ENCODE data around the gene ZCCHC24.

ZCCHC24 gene

DNA sequence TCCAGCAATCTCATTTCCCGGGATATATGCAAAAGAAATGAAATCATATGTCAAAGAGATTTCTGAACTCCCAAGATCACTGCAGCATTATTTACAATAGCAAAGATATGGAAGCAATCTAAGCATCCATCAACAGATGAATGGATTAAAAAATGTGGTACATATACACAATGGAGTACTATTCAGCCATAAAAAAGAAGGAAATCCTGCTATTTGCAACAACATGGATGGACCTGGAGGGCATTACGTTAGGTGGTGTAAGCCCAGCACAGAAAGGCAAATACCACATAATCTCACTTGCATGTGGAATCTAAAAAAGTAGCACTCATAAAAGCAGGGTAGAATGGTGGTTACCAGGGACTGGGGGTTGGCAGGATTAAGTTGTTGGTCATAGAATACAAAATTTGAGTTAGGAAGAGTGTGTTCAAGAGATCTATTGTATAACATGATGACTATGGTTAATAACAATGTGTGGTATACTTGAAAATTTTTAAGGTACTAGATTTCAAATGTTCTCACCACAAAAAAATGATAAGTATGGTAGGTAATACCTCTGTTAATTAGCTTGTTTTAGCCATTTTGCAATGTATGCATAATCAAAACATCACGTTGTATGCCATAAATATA is 34.0 kb upstream of the ZCCHC24 start:
- TF ChIP-seq ZNF274 (IDR thresholded peaks at IDR 0.05; ENCODE audit: low read depth, low read length), result no peak
- no peak overlapping the region for H3K4me3 ChIP-seq (ENCODE audit: low read length)

DNA sequence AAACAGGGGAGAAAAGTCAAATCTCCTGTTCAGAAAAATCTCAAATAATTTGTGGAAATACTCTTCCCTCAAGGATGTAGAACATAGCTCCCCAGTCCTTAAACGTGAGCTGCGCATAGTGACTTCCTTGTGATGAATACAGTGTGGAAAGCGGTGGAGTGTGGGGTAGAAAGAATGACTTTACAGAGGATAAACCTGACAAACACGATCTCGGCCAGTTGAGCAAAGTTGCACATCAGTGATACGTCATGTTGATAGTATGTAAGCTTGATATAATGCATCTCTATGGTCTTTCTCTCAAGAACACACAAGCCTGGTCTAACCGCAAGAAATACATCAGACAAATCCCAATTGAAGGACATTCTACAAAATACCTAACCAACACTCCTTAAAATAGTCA is 32.0 kb upstream of the ZCCHC24 start:
- H3K4me3 ChIP-seq (ENCODE audit: low read length), result no peak overlapping the region
- no peak for TF ChIP-seq ZNF274 (IDR thresholded peaks at IDR 0.05; ENCODE audit: low read depth, low read length)

DNA sequence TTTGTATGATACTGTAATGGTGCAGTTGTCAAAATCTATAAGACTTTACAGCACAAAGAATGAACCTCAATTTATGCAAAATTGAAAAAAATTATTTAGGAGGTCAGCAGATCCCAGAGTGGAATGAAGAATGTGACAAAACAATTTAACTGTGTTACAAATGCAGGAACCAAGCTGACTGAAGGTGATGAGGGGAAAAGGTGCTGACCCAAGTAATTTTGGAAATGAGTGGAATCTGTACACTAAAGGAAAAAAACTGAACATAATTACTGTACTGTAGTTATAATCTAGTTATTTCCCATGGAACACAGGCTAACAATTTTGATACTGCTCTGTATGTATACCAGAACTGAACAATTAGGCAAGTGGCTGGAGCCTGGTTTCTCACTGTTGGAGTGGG is 31.2 kb upstream of the ZCCHC24 start:
- no peak overlapping the region for H3K4me3 ChIP-seq (ENCODE audit: low read length)
- TF ChIP-seq ZNF274 (IDR thresholded peaks at IDR 0.05; ENCODE audit: low read depth, low read length), result no peak

DNA sequence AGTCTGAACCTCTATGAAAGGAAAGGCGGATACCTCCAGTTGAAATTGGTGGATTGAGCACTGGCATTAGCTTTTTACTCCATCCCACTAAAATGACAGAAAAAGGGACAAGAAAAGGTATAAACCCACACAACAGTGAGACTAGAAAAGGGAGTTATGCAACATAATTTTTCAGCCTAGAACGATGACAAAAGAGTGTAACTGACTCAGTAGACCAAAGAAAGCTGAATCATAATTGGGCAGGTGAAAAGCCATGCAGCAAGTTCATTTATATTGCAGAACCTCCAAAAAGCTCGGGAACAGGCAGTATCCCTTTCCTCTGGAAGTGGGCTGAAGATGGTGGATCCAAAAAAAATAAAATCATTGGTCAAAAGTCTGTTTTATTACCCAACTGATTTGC is 30.5 kb upstream of the ZCCHC24 start:
- no peak for TF ChIP-seq ZNF274 (IDR thresholded peaks at IDR 0.05; ENCODE audit: low read depth, low read length)
- H3K4me3 ChIP-seq (ENCODE audit: low read length), result no peak overlapping the region

DNA sequence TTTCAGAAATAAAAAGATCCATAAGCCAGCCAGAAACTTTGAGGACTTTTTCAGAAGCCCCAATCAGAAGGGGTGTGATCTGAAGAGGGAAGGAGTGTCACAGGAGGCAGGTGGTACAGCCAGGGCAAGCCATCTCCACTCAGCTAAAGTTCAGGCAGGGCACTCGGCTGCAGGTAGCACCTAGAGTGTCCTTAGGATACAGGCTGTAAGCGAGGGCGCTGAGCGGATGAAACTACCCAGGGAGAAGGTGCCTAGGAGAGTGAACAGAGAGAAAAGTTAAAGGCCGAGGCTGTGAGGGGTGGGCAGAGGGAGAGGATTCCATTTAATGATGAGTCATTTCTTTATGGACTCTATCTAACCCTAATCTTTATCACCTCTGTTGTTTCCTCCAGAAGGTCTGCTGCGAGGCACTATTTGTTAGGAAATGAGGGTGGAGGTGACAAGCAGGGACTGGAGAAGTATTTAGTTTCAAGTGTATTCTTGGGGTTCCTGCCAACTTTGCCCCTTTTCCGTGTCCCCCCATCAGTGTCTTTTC is 29.8 kb upstream of the ZCCHC24 start:
- no peak for TF ChIP-seq ZNF274 (IDR thresholded peaks at IDR 0.05; ENCODE audit: low read depth, low read length)
- no peak overlapping the region for H3K4me3 ChIP-seq (ENCODE audit: low read length)

DNA sequence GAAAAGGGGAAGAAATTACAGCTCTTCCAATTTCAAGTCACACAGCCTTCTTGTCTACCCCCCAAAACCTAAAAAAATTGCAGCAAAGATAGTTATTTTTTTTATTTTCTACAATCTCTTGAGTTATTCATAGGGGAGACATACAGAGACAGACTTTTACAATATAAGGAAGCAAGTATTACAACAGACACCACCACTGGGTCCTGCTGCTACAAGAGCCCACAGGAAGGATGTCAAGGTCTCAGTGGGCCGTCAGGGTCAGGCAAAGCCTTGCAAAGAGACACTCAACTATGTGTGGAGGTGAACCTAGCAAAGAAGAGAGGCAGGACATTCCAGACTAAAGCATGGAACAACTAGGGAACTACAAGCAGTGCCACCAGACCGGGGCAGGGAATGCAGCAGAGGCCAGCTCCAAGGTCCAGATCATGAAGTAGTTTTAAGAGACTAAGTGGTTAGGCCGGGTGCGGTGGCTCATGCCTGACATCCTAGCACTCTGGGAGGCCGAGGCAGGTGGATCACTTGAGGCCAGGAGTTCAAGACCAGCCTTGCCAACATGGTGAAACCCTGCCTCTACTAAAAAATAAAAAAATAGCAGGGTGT is 28.2 kb upstream of the ZCCHC24 start:
- no peak overlapping the region for H3K4me3 ChIP-seq (ENCODE audit: low read length)
- TF ChIP-seq ZNF274 (IDR thresholded peaks at IDR 0.05; ENCODE audit: low read depth, low read length), result no peak

DNA sequence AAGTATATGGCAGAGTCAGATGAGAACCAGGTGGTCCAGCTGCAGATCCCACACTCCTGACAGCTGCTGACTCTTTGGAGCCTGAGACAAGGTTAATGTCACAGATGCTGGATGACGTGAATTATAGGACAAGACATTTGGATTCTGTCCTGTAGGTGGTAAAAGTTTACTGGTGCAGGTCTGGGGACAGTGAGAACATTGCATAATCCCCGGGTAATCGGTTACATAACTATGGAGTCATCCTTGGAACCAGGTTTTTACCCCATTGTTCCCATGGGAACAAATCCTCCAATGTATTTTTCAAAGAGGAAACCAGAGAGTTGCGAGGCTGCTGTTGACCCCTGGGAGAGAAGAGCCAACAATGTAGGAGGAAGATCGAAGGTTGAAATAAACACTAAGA is 27.5 kb upstream of the ZCCHC24 start:
- H3K4me3 ChIP-seq (ENCODE audit: low read length), result no peak overlapping the region
- no peak for TF ChIP-seq ZNF274 (IDR thresholded peaks at IDR 0.05; ENCODE audit: low read depth, low read length)

DNA sequence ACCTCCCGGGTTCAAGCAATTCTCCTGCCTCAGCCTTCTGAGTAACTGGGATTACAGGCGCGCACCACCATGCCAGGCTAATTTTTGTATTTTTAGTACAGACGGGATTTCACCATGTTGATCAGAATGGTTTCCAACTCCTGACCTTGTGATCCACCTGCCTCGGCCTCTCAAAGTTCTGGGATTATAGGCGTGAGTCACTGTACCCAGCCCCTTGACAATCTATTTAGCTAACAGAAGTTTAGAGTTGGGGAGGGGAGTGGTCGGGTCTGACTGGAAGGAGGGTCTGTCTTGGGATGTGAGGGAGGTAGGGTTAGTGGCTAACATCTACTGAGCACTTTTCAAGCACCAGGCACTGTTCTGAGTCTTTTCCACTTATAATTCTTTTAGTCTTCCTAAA is 27.0 kb upstream of the ZCCHC24 start:
- no peak for TF ChIP-seq ZNF274 (IDR thresholded peaks at IDR 0.05; ENCODE audit: low read depth, low read length)
- no peak overlapping the region for H3K4me3 ChIP-seq (ENCODE audit: low read length)

DNA sequence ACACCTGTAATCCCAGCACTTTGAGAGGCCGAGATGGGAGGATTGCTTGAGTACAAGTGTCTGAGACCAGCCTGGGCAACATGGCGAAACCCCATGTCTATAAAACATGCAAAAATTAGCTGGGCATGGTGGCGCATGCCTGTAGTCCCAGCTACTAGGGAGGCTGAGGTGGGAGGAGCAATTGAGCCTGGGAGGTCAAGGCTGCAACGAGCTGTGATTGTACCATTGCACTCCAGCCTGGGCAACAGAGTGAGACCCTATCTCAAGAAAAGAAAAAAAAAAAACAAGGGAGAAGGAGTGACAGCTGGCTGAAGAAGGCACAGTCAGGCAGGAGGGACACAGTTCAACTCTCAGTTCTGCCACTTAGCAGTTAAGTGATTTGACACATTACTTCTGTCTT is 26.4 kb upstream of the ZCCHC24 start:
- no peak for TF ChIP-seq ZNF274 (IDR thresholded peaks at IDR 0.05; ENCODE audit: low read depth, low read length)

DNA sequence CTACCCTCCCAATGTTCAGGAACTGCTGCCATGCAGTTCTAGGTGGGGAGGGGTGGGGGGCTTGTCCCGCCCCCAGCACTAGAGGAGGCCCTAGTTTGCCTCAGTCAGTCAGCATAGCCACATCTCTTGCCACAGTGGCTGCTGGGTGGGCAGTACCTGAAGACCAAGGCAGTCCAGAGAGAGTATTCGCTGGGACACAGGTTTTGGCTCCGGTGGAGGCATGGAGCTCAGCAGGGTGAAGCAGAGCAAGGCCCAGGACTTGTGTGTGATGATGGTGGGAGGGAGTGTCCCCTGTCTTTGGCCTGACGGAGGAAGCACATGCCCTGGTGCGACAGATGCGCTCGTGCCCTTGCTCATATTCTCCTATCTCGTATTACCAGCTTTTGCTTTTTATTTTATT is 24.7 kb upstream of the ZCCHC24 start:
- H3K4me3 ChIP-seq (ENCODE audit: low read length), result no peak overlapping the region
- TF ChIP-seq ZNF274 (IDR thresholded peaks at IDR 0.05; ENCODE audit: low read depth, low read length), result no peak

More for the DNA sequence above, 26.4 kb upstream of the ZCCHC24 start:
- H3K4me3 ChIP-seq (ENCODE audit: low read length), result no peak overlapping the region

DNA sequence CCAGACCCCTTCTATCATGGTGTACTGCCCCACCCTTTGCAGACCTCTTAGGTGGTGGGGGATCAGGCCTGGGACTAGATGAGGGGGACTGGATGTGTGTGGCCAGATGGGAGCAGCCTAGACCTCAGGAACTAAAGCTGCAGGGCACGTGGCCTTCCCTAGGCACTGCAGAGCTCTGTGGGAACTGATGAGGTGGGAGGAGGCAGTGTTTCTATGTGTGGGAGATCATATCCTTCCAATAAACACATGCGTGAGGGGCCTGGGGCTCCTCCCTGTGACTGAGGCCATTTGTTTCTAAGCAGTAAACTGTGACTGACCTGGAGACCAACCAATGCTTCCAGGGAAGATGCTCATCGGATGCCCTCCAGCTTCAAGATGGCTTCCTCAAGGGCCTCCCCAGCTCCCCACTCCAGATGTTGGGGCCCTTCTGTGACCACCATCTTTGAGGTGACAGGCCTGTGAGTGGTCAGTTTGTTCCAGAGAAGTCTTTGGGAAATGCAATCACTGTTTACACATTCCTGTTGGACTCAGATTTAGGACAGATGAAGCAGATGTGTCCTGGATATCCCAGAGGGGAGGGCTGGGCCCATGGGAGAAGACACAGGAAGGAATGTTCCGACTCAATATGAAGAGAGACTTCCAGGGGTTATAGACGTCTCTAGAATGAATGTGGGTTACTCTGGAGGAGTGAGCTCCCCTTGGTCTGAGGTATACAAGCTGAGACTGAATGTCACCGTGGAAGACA is 23.6 kb upstream of the ZCCHC24 start:
- no peak overlapping the region for H3K4me3 ChIP-seq (ENCODE audit: low read length)
- TF ChIP-seq ZNF274 (IDR thresholded peaks at IDR 0.05; ENCODE audit: low read depth, low read length), result no peak

DNA sequence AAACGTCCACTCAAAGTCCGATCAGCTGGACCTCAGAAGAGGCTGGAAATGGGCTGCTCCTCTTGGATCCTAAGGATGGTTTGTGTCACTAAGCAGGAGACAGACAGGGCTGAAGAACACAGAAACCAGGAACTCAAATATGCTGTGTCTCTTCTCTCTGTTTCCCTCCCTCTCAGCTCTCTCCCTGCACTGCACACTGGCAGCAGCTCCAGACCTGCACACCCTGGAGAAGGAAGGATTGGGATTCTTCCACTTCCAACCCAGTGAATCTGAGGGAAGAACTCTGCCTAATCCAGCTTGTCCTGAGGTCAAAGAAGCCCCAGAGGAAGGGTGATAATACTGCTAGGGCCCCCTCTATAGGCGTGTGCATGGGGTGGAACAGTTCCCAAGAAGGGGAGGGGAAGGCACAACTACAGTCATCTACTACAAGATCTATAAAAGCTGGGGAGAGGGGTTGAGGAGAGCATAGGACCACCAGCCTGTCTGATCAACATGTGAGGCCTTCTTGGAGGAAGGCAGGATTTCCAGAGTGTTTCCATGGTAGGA is 22.7 kb upstream of the ZCCHC24 start:
- no peak overlapping the region for H3K4me3 ChIP-seq (ENCODE audit: low read length)
- no peak for TF ChIP-seq ZNF274 (IDR thresholded peaks at IDR 0.05; ENCODE audit: low read depth, low read length)

DNA sequence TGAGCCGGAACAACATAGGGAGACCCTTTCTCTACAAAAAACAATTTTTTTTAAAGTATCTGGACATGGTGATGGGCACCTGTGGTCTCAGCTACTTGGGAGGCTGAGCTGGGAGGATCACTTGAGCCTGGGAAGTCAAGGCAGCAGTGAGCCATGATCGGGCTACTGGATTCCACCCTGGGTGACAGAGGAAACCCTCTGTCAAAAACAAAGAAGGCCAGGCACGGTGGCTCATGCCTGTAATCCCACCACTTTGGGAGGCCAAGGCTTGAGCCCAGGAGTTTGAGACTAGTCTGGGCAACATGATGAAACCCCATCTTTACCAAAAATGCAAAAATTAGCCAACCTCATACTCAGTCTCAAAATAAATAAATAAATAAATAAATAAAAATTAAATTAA is 19.9 kb upstream of the ZCCHC24 start:
- TF ChIP-seq ZNF274 (IDR thresholded peaks at IDR 0.05; ENCODE audit: low read depth, low read length), result no peak
- no peak overlapping the region for H3K4me3 ChIP-seq (ENCODE audit: low read length)

DNA sequence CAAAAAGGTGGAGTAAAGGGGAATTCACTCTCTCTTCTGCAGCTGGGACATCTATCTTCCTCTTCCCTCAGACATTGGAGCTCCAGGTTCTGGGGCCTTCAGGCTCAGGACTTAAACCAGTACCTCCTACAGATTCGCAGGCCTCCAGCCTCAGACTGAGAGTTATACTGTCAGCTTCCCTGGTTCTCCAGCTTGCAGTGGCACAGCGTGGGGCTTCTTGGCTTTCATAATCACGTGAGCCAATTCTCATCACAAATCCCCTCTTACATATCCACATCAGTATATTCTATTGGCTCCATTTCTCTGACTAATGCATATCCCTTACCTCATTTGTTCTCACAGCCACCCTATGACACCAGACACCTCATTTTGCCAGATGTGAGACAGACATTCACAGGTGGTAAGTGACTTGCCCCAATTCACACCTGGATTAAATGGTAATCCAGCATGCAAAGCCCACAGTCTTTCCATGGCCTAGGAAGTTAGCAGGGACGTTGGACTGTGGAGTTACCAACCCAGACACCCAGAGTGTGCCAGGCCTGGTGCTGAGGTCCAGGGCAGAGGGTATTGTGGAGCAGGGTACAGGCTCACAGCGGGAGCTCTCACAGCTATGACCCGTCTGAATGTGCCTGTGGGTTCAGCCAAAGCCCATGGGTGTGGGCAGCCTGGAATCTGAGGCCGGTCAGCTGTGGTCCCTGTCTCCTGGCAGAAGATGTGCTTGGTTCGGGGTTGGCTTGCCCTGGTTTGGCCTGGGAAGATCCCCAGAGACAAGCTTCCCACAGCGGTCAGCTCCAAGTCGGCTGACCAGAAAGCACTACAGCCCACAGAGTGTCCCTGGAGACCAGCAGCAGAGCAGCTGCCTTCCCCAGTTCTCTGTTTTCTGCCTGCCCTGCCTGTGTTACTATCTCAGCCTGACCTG is 18.4 kb upstream of the ZCCHC24 start:
- no peak overlapping the region for H3K4me3 ChIP-seq (ENCODE audit: low read length)
- no peak for TF ChIP-seq ZNF274 (IDR thresholded peaks at IDR 0.05; ENCODE audit: low read depth, low read length)
